Trophoblast cell (in vitro differentiated cells and primary cell): ENCODE data around the gene WNT9A.
"Not testable (repeated sequence)": the region's sequence is repeated elsewhere in the genome, so short reads cannot be mapped to it uniquely, and the experiment has no call there.

Source experiments
- DNase-seq, 2 donors: peaks; one replicate each; pipeline ENCODE4 v3.0.0-alpha.2; 2016
- H2AFZ ChIP-seq: 2 replicates; pipeline ENCODE4 v1.6.1; 2013; ENCODE audit warnings: low read length, moderate library complexity, mild to moderate bottlenecking; ENCODE audit not compliant: insufficient read depth, poor library complexity
- H2AK5ac ChIP-seq: 2 replicates; pipeline ENCODE4 v1.6.1; 2013; ENCODE audit warnings: mild to moderate bottlenecking, low read length
- H2BK120ac ChIP-seq: 2 replicates; pipeline ENCODE4 v1.6.1; 2013; ENCODE audit warnings: low read length, mild to moderate bottlenecking, moderate library complexity; ENCODE audit not compliant: insufficient read depth, poor library complexity
- H2BK12ac ChIP-seq: 2 replicates; pipeline ENCODE4 v1.6.1; 2013; ENCODE audit warnings: mild to moderate bottlenecking, low read length, moderate library complexity
- H2BK5ac ChIP-seq: 2 replicates; pipeline ENCODE4 v1.6.1; 2013; ENCODE audit warnings: low read length, low read depth, moderate library complexity, mild to moderate bottlenecking; ENCODE audit not compliant: poor library complexity
- H3K14ac ChIP-seq: 2 replicates; pipeline ENCODE4 v1.6.1; 2013; ENCODE audit warnings: mild to moderate bottlenecking, low read length
- H3K18ac ChIP-seq: 2 replicates; pipeline ENCODE4 v1.6.1; 2013; ENCODE audit warnings: mild to moderate bottlenecking, low read length
- H3K23ac ChIP-seq: 2 replicates; pipeline ENCODE4 v1.6.1; 2013; ENCODE audit warnings: low read length
- H3K27ac ChIP-seq: 2 replicates; pipeline ENCODE4 v1.5.1; 2013; ENCODE audit warnings: low read depth, mild to moderate bottlenecking, inconsistent platforms, low read length, moderate library complexity
- H3K27me3 ChIP-seq: 2 replicates; pipeline ENCODE4 v1.6.1; 2013; ENCODE audit warnings: inconsistent platforms, mild to moderate bottlenecking, low read length, moderate library complexity; ENCODE audit not compliant: insufficient read depth
- H3K36me3 ChIP-seq, 2 experiments: 1 replicate in 1 of 2; 2 replicates in 1 of 2; pipeline ENCODE4 v1.6.1; 2013; ENCODE audit warnings: low read length in 2 of 2, mild to moderate bottlenecking in 2 of 2, moderate library complexity in 1 of 2; ENCODE audit not compliant: insufficient read depth in 2 of 2, control insufficient read depth in 1 of 2
- H3K4ac ChIP-seq: 2 replicates; pipeline ENCODE4 v1.6.1; 2013; ENCODE audit warnings: low read depth, mild to moderate bottlenecking, low read length, moderate library complexity
- H3K4me1 ChIP-seq, 2 experiments: 1 replicate in 1 of 2; 2 replicates in 1 of 2; pipeline ENCODE4 v1.6.1; 2013; ENCODE audit warnings: low read length in 2 of 2, mild to moderate bottlenecking in 2 of 2, moderate library complexity in 1 of 2; ENCODE audit not compliant: insufficient read depth in 2 of 2, control insufficient read depth in 1 of 2
- H3K4me2 ChIP-seq: 2 replicates; pipeline ENCODE4 v1.6.1; 2013; ENCODE audit warnings: inconsistent platforms, mild to moderate bottlenecking, low read length, moderate library complexity
- H3K4me3 ChIP-seq: 2 replicates; pipeline ENCODE4 v1.5.1; 2013; ENCODE audit warnings: mild to moderate bottlenecking, low read depth, low read length, inconsistent platforms
- H3K79me1 ChIP-seq: one replicate; pipeline ENCODE4 v1.6.1; 2013; ENCODE audit warnings: low read length
- H3K79me2 ChIP-seq: 2 replicates; pipeline ENCODE4 v1.6.1; 2013; ENCODE audit warnings: low read length, mild to moderate bottlenecking; ENCODE audit not compliant: control insufficient read depth, insufficient read depth, poor library complexity
- H3K9ac ChIP-seq: 2 replicates; pipeline ENCODE4 v1.6.1; 2013; ENCODE audit warnings: mild to moderate bottlenecking, low read length
- H3K9me3 ChIP-seq: 2 replicates; pipeline ENCODE4 v1.6.1; 2013; ENCODE audit warnings: low read depth, mild to moderate bottlenecking, control low read depth, inconsistent platforms, low read length; ENCODE audit not compliant: insufficient read depth
- H4K12ac ChIP-seq: 2 replicates; pipeline ENCODE4 v1.6.1; 2013; ENCODE audit warnings: low read depth, mild to moderate bottlenecking, low read length, moderate library complexity
- H4K8ac ChIP-seq: 2 replicates; pipeline ENCODE4 v1.6.1; 2013; ENCODE audit warnings: low read depth, mild to moderate bottlenecking, low read length, moderate library complexity
- H4K91ac ChIP-seq: one replicate; pipeline ENCODE4 v1.6.1; 2013; ENCODE audit warnings: low read depth, mild to moderate bottlenecking, low read length, moderate library complexity
- WGBS: extraction: QIAGEN DNeasy Blood & Tissue Kit; methylation state at CpG from one replicate; pipeline ENCODE4 v1.1.7; 2013; ENCODE audit warnings: missing lambda C conversion rate; ENCODE audit not compliant: insufficient read length, insufficient coverage; ENCODE audit errors: extremely low coverage; 5-methylcytosine and 5-hydroxymethylcytosine counted together

WNT9A gene

DNA sequence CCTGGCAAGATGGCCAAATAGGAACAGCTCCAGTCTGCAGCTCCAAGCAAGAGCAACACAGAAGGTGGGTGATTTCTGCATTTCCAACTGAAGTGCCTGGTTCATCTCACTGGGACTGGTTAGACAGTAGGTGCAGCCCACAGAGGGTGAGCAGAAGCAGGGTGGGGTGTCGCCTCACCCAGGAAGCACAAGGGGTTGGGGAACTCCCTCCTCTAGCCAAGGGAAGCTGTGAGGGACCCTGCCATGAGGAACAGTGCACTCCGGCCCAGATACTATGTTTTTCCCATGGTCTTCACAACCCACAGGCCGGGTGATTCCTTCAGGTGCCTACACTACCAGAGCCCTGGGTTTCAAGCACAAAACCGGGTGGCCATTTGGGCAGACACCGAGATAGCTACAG lies 75.8 kb downstream of the WNT9A start:
- H3K36me3 ChIP-seq = not testable (repeated sequence)

GRCh38 chr1:227870366-227870765 lies 77.4 kb downstream of the WNT9A start:
- Histone ChIP-seq H3K4me3 (no peak overlapping the region), H2AK5ac (no peak overlapping the region), H3K4me2 (no peak overlapping the region), H3K27ac (no peak overlapping the region), H3K14ac (no peak overlapping the region), H2AFZ (no peak overlapping the region), H3K79me2 (no peaks in the 10 kb centered on the region), H3K36me3 (no peaks in the 10 kb centered on the region), H3K9me3 (peaks cover 1% of the 10 kb centered on the region), H3K23ac (no peak overlapping the region), H2BK120ac (no peak overlapping the region), H3K9ac (no peak overlapping the region), H4K91ac (no peak overlapping the region), H2BK12ac (no peak overlapping the region), H3K79me1 (no peaks in the 10 kb centered on the region), H3K18ac (no peak overlapping the region), H4K12ac (no peak overlapping the region), H3K4me1 (no peaks in the 10 kb centered on the region), H3K27me3 (no peaks in the 10 kb centered on the region), H3K4ac (no peak overlapping the region), H4K8ac (no peak overlapping the region), H2BK5ac (no peak overlapping the region)
- no peak for DNase-seq
- WGBS = no CpG with 5 or more reads among the region's 3 CpGs

More for the DNA sequence above, 75.8 kb downstream of the WNT9A start:
- DNase-seq, H3K9me3 ChIP-seq, H3K4me2 ChIP-seq, H3K4ac ChIP-seq, H3K9ac ChIP-seq, H4K91ac ChIP-seq, H3K4me3 ChIP-seq, H3K79me2 ChIP-seq, H4K12ac ChIP-seq, H2BK12ac ChIP-seq, H3K27ac ChIP-seq, H3K23ac ChIP-seq, H2BK5ac ChIP-seq, H2BK120ac ChIP-seq, H3K14ac ChIP-seq, H3K4me1 ChIP-seq, H3K27me3 ChIP-seq, H3K79me1 ChIP-seq, H2AK5ac ChIP-seq, H2AFZ ChIP-seq, H4K8ac ChIP-seq, H3K18ac ChIP-seq: not testable (repeated sequence)
- WGBS = no CpG with 5 or more reads among the region's 5 CpGs

DNA sequence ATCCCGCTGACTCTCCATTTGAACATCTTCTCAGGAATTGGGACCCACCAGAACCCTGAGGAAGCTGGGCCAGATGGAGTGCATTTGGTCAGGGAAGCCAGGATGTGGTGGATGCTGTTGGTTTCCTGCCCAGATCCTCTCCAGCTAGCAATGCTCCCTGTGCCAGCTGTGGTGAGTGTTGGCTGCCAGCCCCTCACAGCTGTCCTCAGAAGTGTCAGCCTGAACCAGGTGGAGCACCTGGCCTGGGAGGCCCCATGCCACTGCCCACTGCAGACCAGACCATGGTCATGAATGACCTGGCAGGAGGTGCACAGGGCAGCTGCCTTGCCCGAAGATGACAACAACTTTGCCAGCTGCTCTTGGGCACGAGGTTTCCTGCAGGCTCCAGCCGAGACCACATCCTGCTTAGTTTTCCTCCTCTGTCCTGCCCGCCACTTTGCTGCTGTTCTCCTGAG lies 77.9 kb downstream of the WNT9A start:
- DNase-seq = no peak
- no peaks in the 10 kb centered on the region for H3K36me3 ChIP-seq
- H3K9ac ChIP-seq = no peak overlapping the region
- H3K27me3 ChIP-seq = no peaks in the 10 kb centered on the region
- H3K79me1 ChIP-seq = no peaks in the 10 kb centered on the region
- no peak overlapping the region for H3K27ac ChIP-seq
- no peak overlapping the region for H3K18ac ChIP-seq
- WGBS = no CpG with 5 or more reads among the region's 5 CpGs
- no peak overlapping the region for H3K23ac ChIP-seq
- H4K12ac ChIP-seq = no peak overlapping the region
- H4K91ac ChIP-seq = no peak overlapping the region
- no peak overlapping the region for H2AK5ac ChIP-seq
- H2BK12ac ChIP-seq = no peak overlapping the region
- H3K9me3 ChIP-seq = peaks cover 1% of the 10 kb centered on the region
- no peaks in the 10 kb centered on the region for H3K4me1 ChIP-seq
- H3K4ac ChIP-seq = no peak overlapping the region
- no peak overlapping the region for H2BK120ac ChIP-seq
- H2AFZ ChIP-seq = no peak overlapping the region
- H2BK5ac ChIP-seq = no peak overlapping the region
- H3K79me2 ChIP-seq = no peaks in the 10 kb centered on the region
- no peak overlapping the region for H3K4me2 ChIP-seq
- H3K4me3 ChIP-seq = no peak overlapping the region
- H3K14ac ChIP-seq = no peak overlapping the region
- H4K8ac ChIP-seq = no peak overlapping the region

- no peak overlapping the region for H2AFZ ChIP-seq
- no peak overlapping the region for H3K4me2 ChIP-seq
- H2BK12ac ChIP-seq = no peak overlapping the region
- H3K23ac ChIP-seq = no peak overlapping the region
- DNase-seq = no peak
- peaks cover 1% of the 10 kb centered on the region for H3K9me3 ChIP-seq
- H2BK120ac ChIP-seq = no peak overlapping the region
- no peak overlapping the region for H4K12ac ChIP-seq
- H3K79me2 ChIP-seq = no peaks in the 10 kb centered on the region
- no peak overlapping the region for H3K27ac ChIP-seq
- no peak overlapping the region for H3K9ac ChIP-seq
- no peak overlapping the region for H2BK5ac ChIP-seq
- H3K79me1 ChIP-seq = no peaks in the 10 kb centered on the region
- no peaks in the 10 kb centered on the region for H3K27me3 ChIP-seq
- no peak overlapping the region for H3K4ac ChIP-seq
- H3K4me3 ChIP-seq = peak overlapping the region; percentile 4
- no peaks in the 10 kb centered on the region for H3K36me3 ChIP-seq
- H3K14ac ChIP-seq = no peak overlapping the region
- H4K91ac ChIP-seq = no peak overlapping the region
- no peak overlapping the region for H4K8ac ChIP-seq
- H3K4me1 ChIP-seq = no peaks in the 10 kb centered on the region
- no CpG with 5 or more reads among the region's 5 CpGs for WGBS
- no peak overlapping the region for H3K18ac ChIP-seq
- no peak overlapping the region for H2AK5ac ChIP-seq
These were observed 78.4 kb downstream of the WNT9A start for GRCh38 chr1:227869279-227869842.
